ENCODE data around the gene ELAC1. TPM values are rescaled to one million over a fixed set of nuclear protein-coding genes. Genes with fewer than 3 reads are reported as not detected.
"Not testable (repeated sequence)": the region's sequence is repeated elsewhere in the genome, so short reads cannot be mapped to it uniquely, and the experiment has no call there.

Gene ELAC1
- total and polyA plus RNA-seq, 4 donors = 7.3 to 14.2 (median 11.9) TPM

- H3K27me3 ChIP-seq (ENCODE audit: control insufficient read depth, insufficient read depth, low read length) = no peaks in the 10 kb centered on the region
- peaks cover 5% of the 10 kb centered on the region for H3K36me3 ChIP-seq (ENCODE audit: control insufficient read depth, insufficient read depth, low read length)
- H3K4me1 ChIP-seq (ENCODE audit: control insufficient read depth, insufficient read depth, low read length) = no peaks in the 10 kb centered on the region
- WGBS (ENCODE audit: insufficient coverage) = no CpG with 5 or more reads among the region's 1 CpG
- H3K4me3 ChIP-seq (ENCODE audit: low read depth, low read length) = no peak overlapping the region
- no peak for DNase-seq (ENCODE audit: low read depth in 4 of 6, low spot score in 6 of 6)
- no peaks in the 10 kb centered on the region for H3K9me3 ChIP-seq (ENCODE audit: control insufficient read depth, insufficient read depth, low read length)
- no peak overlapping the region for H3K27ac ChIP-seq (ENCODE audit: low read depth, low read length)
Measured at GRCh38 chr18:50937183-50937582, 30.7 kb upstream of the ELAC1 start.

- DNase-seq (ENCODE audit: low read depth in 4 of 6, low spot score in 6 of 6) = no peak
- H3K4me1 ChIP-seq (ENCODE audit: control insufficient read depth, insufficient read depth, low read length) = no peaks in the 10 kb centered on the region
- no peaks in the 10 kb centered on the region for H3K27me3 ChIP-seq (ENCODE audit: control insufficient read depth, insufficient read depth, low read length)
- peaks cover 4% of the 10 kb centered on the region for H3K36me3 ChIP-seq (ENCODE audit: control insufficient read depth, insufficient read depth, low read length)
- H3K4me3 ChIP-seq (ENCODE audit: low read depth, low read length) = no peak overlapping the region
- H3K27ac ChIP-seq (ENCODE audit: low read depth, low read length) = no peak overlapping the region
- no peaks in the 10 kb centered on the region for H3K9me3 ChIP-seq (ENCODE audit: control insufficient read depth, insufficient read depth, low read length)
- no CpG with 5 or more reads among the region's 2 CpGs for WGBS (ENCODE audit: insufficient coverage)
Measured at GRCh38 chr18:50938912-50939311, 28.9 kb upstream of the ELAC1 start.

- no peaks in the 10 kb centered on the region for H3K9me3 ChIP-seq (ENCODE audit: control insufficient read depth, insufficient read depth, low read length)
- no peak for DNase-seq (ENCODE audit: low read depth in 4 of 6, low spot score in 6 of 6)
- H3K4me1 ChIP-seq (ENCODE audit: control insufficient read depth, insufficient read depth, low read length) = no peaks in the 10 kb centered on the region
- H3K27me3 ChIP-seq (ENCODE audit: control insufficient read depth, insufficient read depth, low read length) = no peaks in the 10 kb centered on the region
- no peak overlapping the region for H3K27ac ChIP-seq (ENCODE audit: low read depth, low read length)
- WGBS (ENCODE audit: insufficient coverage) = 80% methylated on average over 1 of the region's 4 CpGs
- H3K36me3 ChIP-seq (ENCODE audit: control insufficient read depth, insufficient read depth, low read length) = peaks cover 12% of the 10 kb centered on the region
- no peak overlapping the region for H3K4me3 ChIP-seq (ENCODE audit: low read depth, low read length)
Measured at GRCh38 chr18:50944245-50944932, 23.5 kb upstream of the ELAC1 start.

GRCh38 chr18:50945918-50946317 is 21.9 kb upstream of the ELAC1 start:
- WGBS (ENCODE audit: insufficient coverage) = no CpG with 5 or more reads among the region's 2 CpGs

GRCh38 chr18:50947899-50948298 is 19.9 kb upstream of the ELAC1 start:
- Histone ChIP-seq H3K27me3 (ENCODE audit: control insufficient read depth, insufficient read depth, low read length) (no peaks in the 10 kb centered on the region), H3K36me3 (ENCODE audit: control insufficient read depth, insufficient read depth, low read length) (peaks cover 10% of the 10 kb centered on the region), H3K27ac (ENCODE audit: low read depth, low read length) (no peak overlapping the region), H3K4me3 (ENCODE audit: low read depth, low read length) (no peak overlapping the region), H3K9me3 (ENCODE audit: control insufficient read depth, insufficient read depth, low read length) (no peaks in the 10 kb centered on the region), H3K4me1 (ENCODE audit: control insufficient read depth, insufficient read depth, low read length) (no peaks in the 10 kb centered on the region)
- no CpG with 5 or more reads among the region's 1 CpG for WGBS (ENCODE audit: insufficient coverage)
- DNase-seq (ENCODE audit: low read depth in 4 of 6, low spot score in 6 of 6) = no peak

More at GRCh38 chr18:50945918-50946317, 21.9 kb upstream of the ELAC1 start:
- H3K4me1 ChIP-seq (ENCODE audit: control insufficient read depth, insufficient read depth, low read length); H3K27me3 ChIP-seq (ENCODE audit: control insufficient read depth, insufficient read depth, low read length); DNase-seq (ENCODE audit: low read depth in 4 of 6, low spot score in 6 of 6); H3K27ac ChIP-seq (ENCODE audit: low read depth, low read length); H3K9me3 ChIP-seq (ENCODE audit: control insufficient read depth, insufficient read depth, low read length); H3K4me3 ChIP-seq (ENCODE audit: low read depth, low read length): not testable (repeated sequence)
- H3K36me3 ChIP-seq (ENCODE audit: control insufficient read depth, insufficient read depth, low read length) = peaks cover 12% of the 10 kb centered on the region

GRCh38 chr18:50949185-50949584 is 18.7 kb upstream of the ELAC1 start:
- Histone ChIP-seq H3K27me3 (ENCODE audit: control insufficient read depth, insufficient read depth, low read length) (no peaks in the 10 kb centered on the region), H3K27ac (ENCODE audit: low read depth, low read length) (no peak overlapping the region), H3K4me1 (ENCODE audit: control insufficient read depth, insufficient read depth, low read length) (no peaks in the 10 kb centered on the region), H3K36me3 (ENCODE audit: control insufficient read depth, insufficient read depth, low read length) (peaks cover 6% of the 10 kb centered on the region), H3K4me3 (ENCODE audit: low read depth, low read length) (no peak overlapping the region), H3K9me3 (ENCODE audit: control insufficient read depth, insufficient read depth, low read length) (no peaks in the 10 kb centered on the region)
- no peak for DNase-seq (ENCODE audit: low read depth in 4 of 6, low spot score in 6 of 6)
- no CpG with 5 or more reads among the region's 6 CpGs for WGBS (ENCODE audit: insufficient coverage)

GRCh38 chr18:50950626-50951025 is 17.2 kb upstream of the ELAC1 start:
- no peaks in the 10 kb centered on the region for H3K4me1 ChIP-seq (ENCODE audit: control insufficient read depth, insufficient read depth, low read length)
- no peak overlapping the region for H3K4me3 ChIP-seq (ENCODE audit: low read depth, low read length)
- H3K27me3 ChIP-seq (ENCODE audit: control insufficient read depth, insufficient read depth, low read length) = no peaks in the 10 kb centered on the region
- H3K27ac ChIP-seq (ENCODE audit: low read depth, low read length) = no peak overlapping the region
- H3K9me3 ChIP-seq (ENCODE audit: control insufficient read depth, insufficient read depth, low read length) = no peaks in the 10 kb centered on the region
- no peak for DNase-seq (ENCODE audit: low read depth in 4 of 6, low spot score in 6 of 6)
- 100% methylated on average over 1 of the region's 4 CpGs for WGBS (ENCODE audit: insufficient coverage)
- H3K36me3 ChIP-seq (ENCODE audit: control insufficient read depth, insufficient read depth, low read length) = no peaks in the 10 kb centered on the region

GRCh38 chr18:50953822-50954221 is 14.0 kb upstream of the ELAC1 start:
- H3K9me3 ChIP-seq (ENCODE audit: control insufficient read depth, insufficient read depth, low read length) = no peaks in the 10 kb centered on the region
- DNase-seq (ENCODE audit: low read depth in 4 of 6, low spot score in 6 of 6) = no peak
- no peaks in the 10 kb centered on the region for H3K4me1 ChIP-seq (ENCODE audit: control insufficient read depth, insufficient read depth, low read length)
- H3K27ac ChIP-seq (ENCODE audit: low read depth, low read length) = no peak overlapping the region
- H3K27me3 ChIP-seq (ENCODE audit: control insufficient read depth, insufficient read depth, low read length) = no peaks in the 10 kb centered on the region
- no peak overlapping the region for H3K4me3 ChIP-seq (ENCODE audit: low read depth, low read length)
- no CpG with 5 or more reads among the region's 3 CpGs for WGBS (ENCODE audit: insufficient coverage)
- H3K36me3 ChIP-seq (ENCODE audit: control insufficient read depth, insufficient read depth, low read length) = no peaks in the 10 kb centered on the region

GRCh38 chr18:50955253-50955652 is 12.6 kb upstream of the ELAC1 start:
- Histone ChIP-seq H3K4me1 (ENCODE audit: control insufficient read depth, insufficient read depth, low read length) (no peaks in the 10 kb centered on the region), H3K9me3 (ENCODE audit: control insufficient read depth, insufficient read depth, low read length) (no peaks in the 10 kb centered on the region), H3K27ac (ENCODE audit: low read depth, low read length) (no peak overlapping the region), H3K4me3 (ENCODE audit: low read depth, low read length) (no peak overlapping the region), H3K36me3 (ENCODE audit: control insufficient read depth, insufficient read depth, low read length) (no peaks in the 10 kb centered on the region), H3K27me3 (ENCODE audit: control insufficient read depth, insufficient read depth, low read length) (no peaks in the 10 kb centered on the region)
- no peak for DNase-seq (ENCODE audit: low read depth in 4 of 6, low spot score in 6 of 6)
- WGBS (ENCODE audit: insufficient coverage) = 88% methylated on average over 2 of the region's 4 CpGs

GRCh38 chr18:50956116-50956515 is 11.7 kb upstream of the ELAC1 start:
- Histone ChIP-seq H3K36me3 (ENCODE audit: control insufficient read depth, insufficient read depth, low read length) (no peaks in the 10 kb centered on the region), H3K27me3 (ENCODE audit: control insufficient read depth, insufficient read depth, low read length) (no peaks in the 10 kb centered on the region), H3K9me3 (ENCODE audit: control insufficient read depth, insufficient read depth, low read length) (no peaks in the 10 kb centered on the region), H3K4me1 (ENCODE audit: control insufficient read depth, insufficient read depth, low read length) (no peaks in the 10 kb centered on the region), H3K4me3 (ENCODE audit: low read depth, low read length) (no peak overlapping the region), H3K27ac (ENCODE audit: low read depth, low read length) (no peak overlapping the region)
- no CpG with 5 or more reads among the region's 3 CpGs for WGBS (ENCODE audit: insufficient coverage)
- DNase-seq (ENCODE audit: low read depth in 4 of 6, low spot score in 6 of 6) = no peak

All from spinal cord (tissue), 10 donors.